Measurements from ENCODE around the gene MBTPS1.
A peak's percentile ranks its signal among the peaks of the same experiment; 100 is the strongest.

MBTPS1 gene

DNA sequence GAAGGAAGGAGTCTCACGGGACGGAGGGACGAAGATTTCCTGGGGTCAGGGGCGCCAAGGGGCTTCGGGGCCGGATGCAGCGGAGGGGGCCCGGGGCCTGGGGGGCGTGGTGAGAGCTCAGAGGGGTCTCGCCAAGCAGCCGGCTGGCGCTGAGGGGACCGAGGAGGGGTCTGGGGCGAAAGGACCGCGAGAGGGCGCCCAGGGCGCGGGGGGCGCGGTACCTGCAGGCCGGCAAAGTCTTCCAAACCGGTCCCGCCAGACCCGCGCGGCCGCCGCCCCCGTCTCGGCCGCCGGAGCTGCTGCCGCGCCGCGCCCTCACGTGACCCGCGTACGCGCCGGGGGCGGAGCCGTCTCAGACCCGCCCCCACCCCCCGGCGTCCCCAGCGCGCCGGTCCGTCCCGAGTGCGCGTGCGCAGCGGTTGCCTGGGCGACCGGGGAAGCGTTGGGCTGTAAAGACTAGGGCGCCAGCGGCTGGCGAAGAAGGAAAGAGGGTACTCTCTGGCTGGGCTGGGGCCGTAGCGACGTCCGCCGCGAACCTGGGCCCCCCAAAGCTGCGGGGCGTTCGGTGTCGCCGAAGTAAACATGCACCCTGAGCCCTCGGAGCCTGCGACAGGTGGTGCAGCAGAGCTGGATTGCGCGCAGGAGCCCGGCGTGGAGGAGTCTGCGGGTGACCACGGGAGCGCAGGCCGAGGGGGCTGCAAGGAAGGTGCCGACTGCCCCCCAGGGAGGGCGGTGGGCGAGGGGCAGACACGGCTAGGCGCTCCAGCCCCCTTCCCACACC lies 28.3 kb upstream of the MBTPS1 start, which contains the start of the genes DNAAF1 and HSDL1:
TSS of gene DNAAF1 (plus strand) at position 450 of the 781 bp plus-strand sequence. CDS start at position 583, 133 bp downstream.
TSS of gene HSDL1 (minus strand) at position 319 of the 781 bp plus-strand sequence. CDS start 13,856 bp downstream, outside the sequence.
- Histone ChIP-seq H3K4me3 (ENCODE audit: low read depth in 1 of 2, low read length in 2 of 2) (peak within 1 kb of the TSS; percentile 78 to 91), H3K36me3 (ENCODE audit: control insufficient read depth in 1 of 2, insufficient read depth in 2 of 2, low read length in 2 of 2) (no peaks in the 10 kb centered on the region), H3K9me3 (ENCODE audit: control insufficient read depth in 1 of 2, low read length in 2 of 2) (no peaks in the 10 kb centered on the region), H3K4me1 (ENCODE audit: control insufficient read depth in 1 of 2, insufficient read depth in 2 of 2, low read length in 2 of 2) (peaks cover 0 to 11% of the 10 kb centered on the region in 2 donors), H3K27me3 (ENCODE audit: low read depth, low read length) (no peaks in the 10 kb centered on the region), H3K27ac (ENCODE audit: low read length) (no peak within 1 kb of the TSS)

GRCh38 chr16:84144209-84144858 lies 27.6 kb upstream of the MBTPS1 start:
- Histone ChIP-seq H3K27me3 (ENCODE audit: low read depth, low read length) (no peaks in the 10 kb centered on the region), H3K27ac (ENCODE audit: low read length) (no peak overlapping the region), H3K4me1 (ENCODE audit: control insufficient read depth in 1 of 2, insufficient read depth in 2 of 2, low read length in 2 of 2) (peaks cover 0 to 11% of the 10 kb centered on the region in 2 donors), H3K9me3 (ENCODE audit: control insufficient read depth in 1 of 2, low read length in 2 of 2) (no peaks in the 10 kb centered on the region), H3K4me3 (ENCODE audit: low read depth in 1 of 2, low read length in 2 of 2) (peak overlapping the region; percentile 78 to 91), H3K36me3 (ENCODE audit: control insufficient read depth in 1 of 2, insufficient read depth in 2 of 2, low read length in 2 of 2) (no peaks in the 10 kb centered on the region)

DNA sequence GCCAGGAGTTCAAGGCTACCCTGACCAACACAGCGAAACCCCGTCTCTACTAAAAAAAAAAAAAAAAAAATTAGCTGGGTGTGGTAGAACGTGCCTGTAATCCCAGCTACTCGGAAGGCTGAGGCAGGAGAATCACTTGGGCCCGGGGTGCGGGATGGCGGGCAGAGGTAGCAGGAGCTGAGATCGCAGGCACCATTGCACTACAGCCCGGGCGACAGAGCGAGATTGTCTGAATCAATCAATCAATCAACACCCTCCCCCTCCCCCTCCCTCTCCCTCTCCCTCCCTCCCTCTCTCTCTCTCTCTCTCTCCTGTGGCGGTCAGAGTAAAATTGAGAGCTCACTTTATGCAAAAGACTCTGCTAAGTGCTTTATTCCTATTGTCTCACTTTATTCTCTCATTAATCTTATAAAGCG lies 27.1 kb upstream of the MBTPS1 start:
- Histone ChIP-seq H3K4me1 (ENCODE audit: control insufficient read depth in 1 of 2, insufficient read depth in 2 of 2, low read length in 2 of 2) (peaks cover 0 to 11% of the 10 kb centered on the region in 2 donors), H3K4me3 (ENCODE audit: low read depth in 1 of 2, low read length in 2 of 2) (peak overlapping the region; percentile 78 to 91), H3K27me3 (ENCODE audit: low read depth, low read length) (no peaks in the 10 kb centered on the region), H3K36me3 (ENCODE audit: control insufficient read depth in 1 of 2, insufficient read depth in 2 of 2, low read length in 2 of 2) (no peaks in the 10 kb centered on the region), H3K27ac (ENCODE audit: low read length) (no peak overlapping the region), H3K9me3 (ENCODE audit: control insufficient read depth in 1 of 2, low read length in 2 of 2) (no peaks in the 10 kb centered on the region)

DNA sequence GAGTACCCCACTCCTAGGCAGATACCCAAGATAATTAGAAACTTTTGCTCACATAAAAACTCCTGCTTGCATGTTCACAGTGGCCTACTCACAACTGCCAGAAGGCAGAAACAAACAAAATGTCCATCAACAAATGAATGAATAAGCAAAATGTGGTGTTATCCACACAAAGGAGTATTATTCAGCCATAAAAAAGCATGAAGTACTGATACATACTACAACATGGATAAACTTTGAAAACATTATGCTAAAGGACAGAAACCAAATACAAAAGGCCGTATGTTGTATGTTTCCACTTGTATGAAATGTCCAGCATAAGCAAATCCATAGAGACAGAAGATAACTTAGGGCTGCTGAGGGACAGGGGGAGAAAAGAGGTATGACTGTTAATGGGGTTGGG lies 26.3 kb upstream of the MBTPS1 start:
- H3K36me3 ChIP-seq (ENCODE audit: control insufficient read depth in 1 of 2, insufficient read depth in 2 of 2, low read length in 2 of 2), result no peaks in the 10 kb centered on the region
- H3K27ac ChIP-seq (ENCODE audit: low read length), result no peak overlapping the region
- H3K27me3 ChIP-seq (ENCODE audit: low read depth, low read length), result no peaks in the 10 kb centered on the region
- no peaks in the 10 kb centered on the region for H3K9me3 ChIP-seq (ENCODE audit: control insufficient read depth in 1 of 2, low read length in 2 of 2)
- H3K4me1 ChIP-seq (ENCODE audit: control insufficient read depth in 1 of 2, insufficient read depth in 2 of 2, low read length in 2 of 2), result peaks cover 0 to 11% of the 10 kb centered on the region in 2 donors
- no peak overlapping the region for H3K4me3 ChIP-seq (ENCODE audit: low read depth in 1 of 2, low read length in 2 of 2)

DNA sequence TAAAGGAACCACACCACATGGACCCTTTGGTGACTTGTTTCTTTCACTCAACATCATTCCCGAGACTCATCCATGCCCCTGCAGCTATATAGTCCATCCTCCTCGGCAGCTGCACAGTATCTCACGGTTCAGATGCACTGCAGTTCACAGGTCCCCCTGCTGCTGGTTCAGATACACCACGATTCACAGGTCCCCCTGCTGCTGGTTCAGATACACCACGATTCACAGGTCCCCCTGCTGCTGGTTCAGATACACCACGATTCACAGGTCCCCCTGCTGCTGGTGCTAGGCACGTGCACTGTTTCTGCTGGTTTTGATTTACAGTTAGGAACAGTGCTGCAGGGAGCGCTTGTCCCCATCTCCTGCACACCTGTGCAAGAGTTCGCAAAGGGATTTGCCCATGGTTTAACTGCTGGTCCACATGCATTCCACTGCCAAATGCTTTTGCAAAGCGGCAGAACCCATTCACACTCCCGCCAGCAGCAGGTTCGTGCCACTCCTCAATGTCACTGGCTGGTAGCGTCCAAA lies 24.5 kb upstream of the MBTPS1 start:
- H3K27me3 ChIP-seq (ENCODE audit: low read depth, low read length), result no peaks in the 10 kb centered on the region
- H3K36me3 ChIP-seq (ENCODE audit: control insufficient read depth in 1 of 2, insufficient read depth in 2 of 2, low read length in 2 of 2), result no peaks in the 10 kb centered on the region
- H3K27ac ChIP-seq (ENCODE audit: low read length), result no peak overlapping the region
- peaks cover 0 to 11% of the 10 kb centered on the region in 2 donors for H3K4me1 ChIP-seq (ENCODE audit: control insufficient read depth in 1 of 2, insufficient read depth in 2 of 2, low read length in 2 of 2)
- H3K4me3 ChIP-seq (ENCODE audit: low read depth in 1 of 2, low read length in 2 of 2), result no peak overlapping the region
- H3K9me3 ChIP-seq (ENCODE audit: control insufficient read depth in 1 of 2, low read length in 2 of 2), result no peaks in the 10 kb centered on the region

- Histone ChIP-seq H3K4me1 (ENCODE audit: control insufficient read depth in 1 of 2, insufficient read depth in 2 of 2, low read length in 2 of 2) (peaks cover 0 to 6% of the 10 kb centered on the region in 2 donors), H3K4me3 (ENCODE audit: low read depth in 1 of 2, low read length in 2 of 2) (no peak overlapping the region), H3K27ac (ENCODE audit: low read length) (no peak overlapping the region), H3K27me3 (ENCODE audit: low read depth, low read length) (no peaks in the 10 kb centered on the region), H3K36me3 (ENCODE audit: control insufficient read depth in 1 of 2, insufficient read depth in 2 of 2, low read length in 2 of 2) (no peaks in the 10 kb centered on the region), H3K9me3 (ENCODE audit: control insufficient read depth in 1 of 2, low read length in 2 of 2) (no peaks in the 10 kb centered on the region)
These were observed 23.0 kb upstream of the MBTPS1 start for GRCh38 chr16:84139628-84140258.

GRCh38 chr16:84138824-84139627 lies 22.3 kb upstream of the MBTPS1 start:
- H3K4me3 ChIP-seq (ENCODE audit: low read depth in 1 of 2, low read length in 2 of 2), result no peak overlapping the region
- H3K9me3 ChIP-seq (ENCODE audit: control insufficient read depth in 1 of 2, low read length in 2 of 2), result no peaks in the 10 kb centered on the region
- no peaks in the 10 kb centered on the region for H3K27me3 ChIP-seq (ENCODE audit: low read depth, low read length)
- H3K36me3 ChIP-seq (ENCODE audit: control insufficient read depth in 1 of 2, insufficient read depth in 2 of 2, low read length in 2 of 2), result no peaks in the 10 kb centered on the region
- peaks cover 0 to 3% of the 10 kb centered on the region in 2 donors for H3K4me1 ChIP-seq (ENCODE audit: control insufficient read depth in 1 of 2, insufficient read depth in 2 of 2, low read length in 2 of 2)
- no peak overlapping the region for H3K27ac ChIP-seq (ENCODE audit: low read length)

DNA sequence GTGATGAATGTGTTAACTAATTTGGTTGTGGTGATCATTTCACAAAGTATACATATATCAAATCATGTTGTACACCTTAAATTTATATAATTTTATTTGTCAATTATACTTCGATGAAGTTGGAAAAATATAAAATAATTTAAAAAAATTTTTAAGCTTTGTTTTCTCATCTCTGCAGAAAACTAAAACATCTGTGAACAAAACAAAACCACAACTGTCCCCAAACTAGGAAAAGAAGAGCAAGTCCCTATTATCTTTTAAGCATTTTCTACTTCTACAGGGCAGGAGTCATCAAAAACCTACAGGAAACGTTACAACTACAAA lies 21.7 kb upstream of the MBTPS1 start:
- no peaks in the 10 kb centered on the region for H3K27me3 ChIP-seq (ENCODE audit: low read depth, low read length)
- H3K4me1 ChIP-seq (ENCODE audit: control insufficient read depth in 1 of 2, insufficient read depth in 2 of 2, low read length in 2 of 2), result no peaks in the 10 kb centered on the region
- no peaks in the 10 kb centered on the region for H3K36me3 ChIP-seq (ENCODE audit: control insufficient read depth in 1 of 2, insufficient read depth in 2 of 2, low read length in 2 of 2)
- no peaks in the 10 kb centered on the region for H3K9me3 ChIP-seq (ENCODE audit: control insufficient read depth in 1 of 2, low read length in 2 of 2)
- no peak overlapping the region for H3K27ac ChIP-seq (ENCODE audit: low read length)
- no peak overlapping the region for H3K4me3 ChIP-seq (ENCODE audit: low read depth in 1 of 2, low read length in 2 of 2)

DNA sequence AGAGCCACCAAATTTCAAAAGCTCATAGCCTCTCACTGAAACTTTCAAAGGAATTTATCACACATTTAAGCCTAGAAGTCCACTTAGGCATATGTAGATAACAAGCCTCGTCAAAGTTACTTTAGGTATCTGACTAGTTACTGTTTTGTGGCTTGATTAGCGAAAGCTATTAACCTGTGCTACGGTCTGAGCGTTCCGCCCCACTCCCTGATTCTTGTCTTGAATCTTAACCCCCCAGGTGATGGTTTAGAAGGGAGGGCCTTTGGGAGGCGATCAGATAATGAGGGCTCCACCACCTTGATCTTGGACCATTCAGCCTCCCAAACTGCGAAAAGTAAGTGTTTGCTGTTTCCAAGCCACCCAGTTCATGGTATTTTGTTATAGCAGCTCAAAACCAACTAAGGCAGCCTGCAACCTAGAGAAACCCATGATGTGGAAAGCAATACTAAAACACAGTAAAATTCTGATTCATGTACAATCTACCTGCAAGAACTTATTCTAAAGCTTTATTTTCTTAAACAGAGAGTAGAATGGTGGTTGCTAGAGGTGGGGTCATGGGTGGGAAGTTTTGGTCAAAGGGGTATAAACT lies 21.1 kb upstream of the MBTPS1 start:
- Histone ChIP-seq H3K4me3 (ENCODE audit: low read depth in 1 of 2, low read length in 2 of 2) (no peak overlapping the region), H3K27me3 (ENCODE audit: low read depth, low read length) (no peaks in the 10 kb centered on the region), H3K9me3 (ENCODE audit: control insufficient read depth in 1 of 2, low read length in 2 of 2) (no peaks in the 10 kb centered on the region), H3K4me1 (ENCODE audit: control insufficient read depth in 1 of 2, insufficient read depth in 2 of 2, low read length in 2 of 2) (no peaks in the 10 kb centered on the region), H3K36me3 (ENCODE audit: control insufficient read depth in 1 of 2, insufficient read depth in 2 of 2, low read length in 2 of 2) (no peaks in the 10 kb centered on the region), H3K27ac (ENCODE audit: low read length) (no peak overlapping the region)

DNA sequence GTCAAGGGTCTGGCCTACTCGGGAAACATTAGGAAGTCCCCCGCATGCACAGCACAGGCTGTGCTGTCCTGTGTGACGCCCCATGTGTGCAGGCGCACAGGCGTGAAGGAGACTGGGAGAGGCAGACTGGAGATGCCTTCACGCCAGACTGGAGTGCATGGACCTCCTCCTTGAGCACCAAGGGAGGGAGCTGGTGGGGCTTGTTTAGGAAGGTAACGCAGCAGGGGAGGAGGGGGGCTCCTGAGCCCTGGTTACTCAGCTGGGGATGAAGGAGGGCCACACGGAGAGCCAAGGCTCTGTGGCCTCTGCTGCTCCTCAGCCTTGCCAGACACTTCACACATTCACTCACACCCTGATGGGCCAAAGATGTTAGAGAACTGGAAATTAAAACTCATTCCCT lies 20.5 kb upstream of the MBTPS1 start:
- Histone ChIP-seq H3K4me1 (ENCODE audit: control insufficient read depth in 1 of 2, insufficient read depth in 2 of 2, low read length in 2 of 2) (no peaks in the 10 kb centered on the region), H3K27ac (ENCODE audit: low read length) (no peak overlapping the region), H3K9me3 (ENCODE audit: control insufficient read depth in 1 of 2, low read length in 2 of 2) (no peaks in the 10 kb centered on the region), H3K36me3 (ENCODE audit: control insufficient read depth in 1 of 2, insufficient read depth in 2 of 2, low read length in 2 of 2) (no peaks in the 10 kb centered on the region), H3K4me3 (ENCODE audit: low read depth in 1 of 2, low read length in 2 of 2) (no peak overlapping the region), H3K27me3 (ENCODE audit: low read depth, low read length) (no peaks in the 10 kb centered on the region)

Measured in muscle layer of duodenum (tissue), 2 donors.